H9 (cell line): ENCODE results near the gene APP. TPM values are rescaled to one million over a fixed set of nuclear protein-coding genes. Genes with fewer than 3 reads are reported as not detected.

Experiments
- DNase-seq: peaks from one replicate; pipeline ENCODE4 v3.0.0-alpha.2; 2017
- H2AFZ ChIP-seq: one replicate; pipeline ENCODE4 v1.6.1; 2013; ENCODE audit warnings: mild to moderate bottlenecking, low read length, control low read depth, moderate library complexity
- H2AK5ac ChIP-seq: 2 replicates; pipeline ENCODE4 v1.6.1; 2013; ENCODE audit warnings: low read length, control low read depth, mixed read lengths; ENCODE audit not compliant: insufficient read length
- H2BK120ac ChIP-seq: one replicate; pipeline ENCODE4 v1.6.1; 2013; ENCODE audit warnings: low read depth, mild to moderate bottlenecking, low read length, control low read depth, inconsistent platforms; ENCODE audit not compliant: poor library complexity, severe bottlenecking
- H2BK12ac ChIP-seq: 2 replicates; pipeline ENCODE4 v1.6.1; 2013; ENCODE audit warnings: low read length, control low read depth, mixed read lengths, low read depth; ENCODE audit not compliant: insufficient read length
- H2BK15ac ChIP-seq: 2 replicates; pipeline ENCODE4 v1.6.1; 2013; ENCODE audit warnings: low read depth, low read length, control low read depth
- H2BK20ac ChIP-seq: one replicate; pipeline ENCODE4 v1.6.1; 2013; ENCODE audit warnings: low read depth, mild to moderate bottlenecking, low read length, control low read depth, inconsistent platforms; ENCODE audit not compliant: poor library complexity, severe bottlenecking
- H2BK5ac ChIP-seq: 2 replicates; pipeline ENCODE4 v1.6.1; 2013; ENCODE audit warnings: low read length, control low read depth, mixed read lengths; ENCODE audit not compliant: insufficient read length
- H3K14ac ChIP-seq: 2 replicates; pipeline ENCODE4 v1.6.1; 2013; ENCODE audit warnings: low read length, control low read depth; ENCODE audit not compliant: insufficient read depth
- H3K18ac ChIP-seq: 2 replicates; pipeline ENCODE4 v1.6.1; 2013; ENCODE audit warnings: low read depth, mild to moderate bottlenecking, mixed read lengths, low read length, control low read depth; ENCODE audit not compliant: insufficient read length
- H3K23ac ChIP-seq: 2 replicates; pipeline ENCODE4 v1.6.1; 2013; ENCODE audit warnings: low read length, control low read depth, mixed read lengths, low read depth; ENCODE audit not compliant: insufficient read length
- H3K23me2 ChIP-seq: 2 replicates; pipeline ENCODE4 v1.6.1; 2013; ENCODE audit warnings: low read depth, mild to moderate bottlenecking, mixed read lengths, low read length, control low read depth; ENCODE audit not compliant: insufficient read length, poor library complexity, severe bottlenecking
- H3K27ac ChIP-seq: 2 replicates; pipeline ENCODE4 v1.5.1; 2013; ENCODE audit warnings: low read length, control low read depth, mixed read lengths, low read depth; ENCODE audit not compliant: insufficient read length
- H3K27me3 ChIP-seq: 2 replicates; pipeline ENCODE4 v1.6.1; 2013; ENCODE audit warnings: low read length, control low read depth, inconsistent platforms; ENCODE audit not compliant: insufficient read depth
- H3K4ac ChIP-seq: 2 replicates; pipeline ENCODE4 v1.6.1; 2013; ENCODE audit warnings: low read depth, mild to moderate bottlenecking, control low read depth, inconsistent platforms, low read length, moderate library complexity
- H3K4me1 ChIP-seq: 2 replicates; pipeline ENCODE4 v1.6.1; 2013; ENCODE audit warnings: low read length, control low read depth, inconsistent platforms; ENCODE audit not compliant: insufficient read depth
- H3K4me2 ChIP-seq: 2 replicates; pipeline ENCODE4 v1.6.1; 2013; ENCODE audit warnings: low read length, control low read depth, mixed read lengths; ENCODE audit not compliant: insufficient read length, insufficient read depth
- H3K56ac ChIP-seq: 2 replicates; pipeline ENCODE4 v1.6.1; 2013; ENCODE audit warnings: low read depth, mild to moderate bottlenecking, mixed read lengths, low read length, control low read depth; ENCODE audit not compliant: insufficient read length
- H3K79me1 ChIP-seq: 2 replicates; pipeline ENCODE4 v1.6.1; 2013; ENCODE audit warnings: low read depth, mild to moderate bottlenecking, moderate library complexity, low read length, control low read depth, inconsistent platforms; ENCODE audit not compliant: insufficient read depth, poor library complexity, severe bottlenecking
- H3K79me2 ChIP-seq: 2 replicates; pipeline ENCODE4 v1.6.1; 2013; ENCODE audit warnings: low read length, control low read depth, inconsistent platforms; ENCODE audit not compliant: insufficient read depth
- H3K9ac ChIP-seq: 2 replicates; pipeline ENCODE4 v1.6.1; 2013; ENCODE audit warnings: low read length, control low read depth, mixed read lengths; ENCODE audit not compliant: insufficient read length; ENCODE audit errors: extremely low read depth
- H3K9me3 ChIP-seq: one replicate; pipeline ENCODE4 v1.6.1; 2013; ENCODE audit warnings: low read depth, low read length, inconsistent platforms; ENCODE audit not compliant: control insufficient read depth
- H3T11ph ChIP-seq: one replicate; pipeline ENCODE4 v1.6.1; 2013; ENCODE audit warnings: mild to moderate bottlenecking, low read length, control low read depth, inconsistent platforms
- H4K20me1 ChIP-seq: one replicate; pipeline ENCODE4 v1.6.1; 2013; ENCODE audit not compliant: control insufficient read depth, insufficient read length, insufficient read depth
- H4K5ac ChIP-seq: 2 replicates; pipeline ENCODE4 v1.6.1; 2013; ENCODE audit warnings: low read depth, mild to moderate bottlenecking, mixed read lengths, low read length, control low read depth; ENCODE audit not compliant: insufficient read length
- H4K8ac ChIP-seq: replicated peaks from 2 replicates; pipeline ENCODE4 v1.6.1; 2013; ENCODE audit warnings: low read length, control low read depth, mixed read lengths, low read depth; ENCODE audit not compliant: insufficient read length
- H4K91ac ChIP-seq: 2 replicates; pipeline ENCODE4 v1.6.1; 2013; ENCODE audit warnings: low read depth, mild to moderate bottlenecking, moderate library complexity, mixed read lengths, low read length, control low read depth; ENCODE audit not compliant: insufficient read length
- H3K27ac Mint-ChIP-seq, 3 experiments: 2 replicates in 2 of 3; 3 replicates in 1 of 3; pipeline ENCODE4 v1.8.0; 2020 to 2021; ENCODE audit warnings: mixed read lengths in 3 of 3, mild to moderate bottlenecking in 1 of 3, moderate library complexity in 1 of 3
- H3K27me3 Mint-ChIP-seq: 2 replicates; pipeline ENCODE4 v1.8.0; 2021; ENCODE audit warnings: low read depth, mild to moderate bottlenecking, moderate library complexity, mixed read lengths
- H3K36me3 Mint-ChIP-seq, 3 experiments: 2 replicates in 2 of 3; 3 replicates in 1 of 3; pipeline ENCODE4 v1.8.0; 2020 to 2021; ENCODE audit warnings: low read depth in 3 of 3, mixed read lengths in 3 of 3; ENCODE audit not compliant: insufficient read depth in 1 of 3
- H3K4me1 Mint-ChIP-seq, 2 experiments: 2 replicates each; pipeline ENCODE4 v1.8.0; 2020; ENCODE audit warnings: mixed read lengths in 2 of 2
- H3K4me3 Mint-ChIP-seq, 2 experiments: 2 replicates in 1 of 2; 3 replicates in 1 of 2; pipeline ENCODE4 v1.8.0; 2020 to 2021; ENCODE audit warnings: mild to moderate bottlenecking in 2 of 2, mixed read lengths in 2 of 2, moderate library complexity in 1 of 2
- H3K9me3 Mint-ChIP-seq, 2 experiments: 2 replicates in 1 of 2; 3 replicates in 1 of 2; pipeline ENCODE4 v1.8.0; 2020; ENCODE audit warnings: mild to moderate bottlenecking in 2 of 2, mixed read lengths in 2 of 2, moderate library complexity in 1 of 2
- WGBS: extraction: QIAGEN DNeasy Blood & Tissue Kit; methylation state at CpG from one replicate; pipeline ENCODE4 v1.1.7; 2013; ENCODE audit warnings: missing lambda C conversion rate, low lambda C conversion rate, mixed read lengths; ENCODE audit not compliant: insufficient read length; ENCODE audit errors: extremely low coverage; 5-methylcytosine and 5-hydroxymethylcytosine counted together
- total RNA-seq: library from RNA; stranded (reverse); gene quantifications from 2 replicates; pipeline ENCODE4 v1.2.1, GENCODE V29; 2021
- TF ChIP-seq, protein P1 (sequence below): fragments of 200-600 bp; sonication (generic); conservative IDR thresholded peaks from 3 replicates; pipeline ENCODE4 v1.8.0; 2021; ENCODE audit warnings: antibody characterized with exemption, mild to moderate bottlenecking

APP gene
- total RNA-seq, 1 experiment from 2014 or later: 380 TPM

- Mint-ChIP-seq H3K27me3 (no peaks in the 10 kb centered on the region), H3K36me3 (peaks cover 3 to 15% (median 8%) of the 10 kb centered on the region in 3 experiments), H3K4me1 (peaks cover 32 to 50% of the 10 kb centered on the region in 2 experiments), H3K27ac (peak overlapping the region in 1 of 3 experiments; percentile 57; a peak in 1 of 7 replicates), H3K9me3 (no peaks in the 10 kb centered on the region; a peak in 1 of 5 replicates), H3K4me3 (no peak overlapping the region)
- Histone ChIP-seq H2AK5ac (no peak overlapping the region), H3K79me2 (peaks cover 68% of the 10 kb centered on the region), H4K8ac (no peak overlapping the region), H3K4ac (no peak overlapping the region), H4K20me1 (no peaks in the 10 kb centered on the region), H3K23ac (no peak overlapping the region), H3K4me1 (peaks cover 4% of the 10 kb centered on the region; the same call in 1 of the 2 replicates), H2BK5ac (no peak overlapping the region), H3K79me1 (peaks cover 2% of the 10 kb centered on the region), H2BK120ac (no peak overlapping the region), H2BK15ac (0 out of 2 replicates have a peak overlapping the region, but pooled peaks have one; percentile 61), H4K91ac (no peak overlapping the region), H3K27ac (no peak overlapping the region), H3K56ac (no peak overlapping the region), H3K27me3 (no peaks in the 10 kb centered on the region), H2AFZ (no peak overlapping the region), H3K23me2 (no peaks in the 10 kb centered on the region), H2BK12ac (no peak overlapping the region), H3K18ac (no peak overlapping the region), H3T11ph (no peak overlapping the region), H3K9ac (no peak overlapping the region), H3K4me2 (no peak overlapping the region), H3K14ac (no peak overlapping the region), H4K5ac (no peak overlapping the region), H2BK20ac (no peak overlapping the region), H3K9me3 (no peaks in the 10 kb centered on the region)
- no CpG with 5 or more reads among the region's 2 CpGs for WGBS
- no peak for DNase-seq
- TF ChIP-seq, protein P1, sequence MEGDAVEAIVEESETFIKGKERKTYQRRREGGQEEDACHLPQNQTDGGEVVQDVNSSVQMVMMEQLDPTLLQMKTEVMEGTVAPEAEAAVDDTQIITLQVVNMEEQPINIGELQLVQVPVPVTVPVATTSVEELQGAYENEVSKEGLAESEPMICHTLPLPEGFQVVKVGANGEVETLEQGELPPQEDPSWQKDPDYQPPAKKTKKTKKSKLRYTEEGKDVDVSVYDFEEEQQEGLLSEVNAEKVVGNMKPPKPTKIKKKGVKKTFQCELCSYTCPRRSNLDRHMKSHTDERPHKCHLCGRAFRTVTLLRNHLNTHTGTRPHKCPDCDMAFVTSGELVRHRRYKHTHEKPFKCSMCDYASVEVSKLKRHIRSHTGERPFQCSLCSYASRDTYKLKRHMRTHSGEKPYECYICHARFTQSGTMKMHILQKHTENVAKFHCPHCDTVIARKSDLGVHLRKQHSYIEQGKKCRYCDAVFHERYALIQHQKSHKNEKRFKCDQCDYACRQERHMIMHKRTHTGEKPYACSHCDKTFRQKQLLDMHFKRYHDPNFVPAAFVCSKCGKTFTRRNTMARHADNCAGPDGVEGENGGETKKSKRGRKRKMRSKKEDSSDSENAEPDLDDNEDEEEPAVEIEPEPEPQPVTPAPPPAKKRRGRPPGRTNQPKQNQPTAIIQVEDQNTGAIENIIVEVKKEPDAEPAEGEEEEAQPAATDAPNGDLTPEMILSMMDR: no peak
Measured at GRCh38 chr21:26157801-26158200, 12.8 kb downstream of the APP start.
